Measurements from ENCODE around the gene LMX1B.

The LMX1B gene

DNA sequence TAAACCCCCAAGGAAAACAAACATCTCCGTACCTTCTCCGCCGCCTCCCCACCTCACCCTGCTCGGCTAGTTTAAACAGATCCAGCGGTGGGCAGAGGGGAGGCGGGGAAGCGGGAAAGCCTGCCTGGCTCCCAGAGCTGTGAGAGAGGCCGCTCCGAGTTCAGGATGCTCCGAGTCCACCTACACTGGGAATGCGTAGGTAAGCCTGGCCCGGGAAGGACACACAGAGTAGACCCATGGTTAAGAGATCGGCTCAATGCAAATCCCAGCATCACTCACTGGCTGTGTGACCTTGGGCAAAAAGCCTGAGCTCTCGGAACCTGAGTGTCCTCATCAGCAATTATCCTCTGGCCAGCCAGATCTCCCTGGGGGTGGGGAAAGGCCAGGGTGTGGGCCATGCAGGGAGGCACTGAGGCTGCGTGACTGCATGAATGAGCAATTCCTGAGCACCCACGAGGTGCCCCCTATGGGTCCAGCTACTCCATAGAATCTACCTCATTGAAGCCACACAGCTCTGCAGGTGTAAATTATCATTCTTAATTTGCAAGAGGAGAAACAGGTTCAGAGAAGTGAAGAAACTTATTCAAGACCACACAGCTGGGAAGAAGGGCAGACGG is 30.5 kb upstream of the LMX1B start:
- Histone ChIP-seq H3K4me3 (no peak overlapping the region), H3K36me3 (ENCODE audit: insufficient read depth, low read length) (no peaks in the 10 kb centered on the region), H3K9ac (ENCODE audit: insufficient read length) (no peak overlapping the region), H3K9me3 (ENCODE audit: low read depth, low read length) (no peaks in the 10 kb centered on the region), H3K27ac (no peak overlapping the region)
- DNase-seq (ENCODE audit: low read depth, low spot score) = no peak
- no peak for TF ChIP-seq FOXP2 (optimal IDR thresholded peaks at IDR 0.05; ENCODE audit: control extremely low read depth, extremely low read length, insufficient read depth)
- no peak for TF ChIP-seq EZH2 (IDR thresholded peaks at IDR 0.05)
- no peak for TF ChIP-seq POLR2AphosphoS5 (IDR thresholded peaks at IDR 0.05; ENCODE audit: borderline replicate concordance, low read depth, low read length)

DNA sequence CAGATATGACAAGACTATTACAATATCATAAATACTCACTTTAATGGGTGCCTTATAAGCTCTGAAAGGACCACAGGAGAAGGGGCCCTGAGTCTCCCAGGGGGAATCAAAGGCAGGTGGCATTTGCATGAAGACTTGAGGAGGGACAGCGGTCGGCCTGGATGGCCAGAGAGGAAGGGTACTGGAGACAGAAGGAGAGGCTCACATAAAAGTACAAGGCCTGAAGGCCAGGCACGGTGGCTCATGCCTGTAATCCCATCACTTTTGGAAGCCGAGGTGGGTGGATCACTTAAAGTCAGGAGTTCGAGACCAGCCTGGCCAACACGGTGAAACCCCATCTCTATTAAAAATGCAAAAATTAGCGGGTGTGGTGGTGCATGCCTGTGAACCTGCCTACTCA is 29.1 kb upstream of the LMX1B start:
- Histone ChIP-seq H3K9me3 (ENCODE audit: low read depth, low read length) (no peaks in the 10 kb centered on the region), H3K27ac (no peak overlapping the region), H3K36me3 (ENCODE audit: insufficient read depth, low read length) (no peaks in the 10 kb centered on the region), H3K4me3 (no peak overlapping the region), H3K9ac (ENCODE audit: insufficient read length) (no peak overlapping the region)
- TF ChIP-seq POLR2AphosphoS5 (IDR thresholded peaks at IDR 0.05; ENCODE audit: borderline replicate concordance, low read depth, low read length) (no peak), EZH2 (IDR thresholded peaks at IDR 0.05) (no peak), FOXP2 (optimal IDR thresholded peaks at IDR 0.05; ENCODE audit: control extremely low read depth, extremely low read length, insufficient read depth) (no peak)
- no peak for DNase-seq (ENCODE audit: low read depth, low spot score)

DNA sequence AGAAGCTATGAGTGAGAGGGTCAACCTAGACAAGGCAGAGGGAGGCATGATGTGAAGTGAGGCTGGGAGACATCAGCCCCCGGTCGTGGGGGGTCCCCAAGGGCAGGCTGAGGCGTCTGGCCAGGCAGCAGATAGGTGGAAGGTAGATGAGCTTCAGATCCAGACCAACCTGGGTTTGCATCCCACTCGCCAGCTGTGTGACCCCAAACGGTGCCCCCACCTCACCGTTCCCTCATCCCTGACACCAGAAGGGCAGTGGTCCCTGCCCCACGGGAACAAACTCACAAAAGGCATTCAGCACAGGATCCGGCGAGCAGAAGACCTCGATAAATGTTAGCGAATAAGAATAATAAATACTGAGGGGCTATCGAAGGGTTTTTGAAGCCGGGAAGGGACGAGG is 27.5 kb upstream of the LMX1B start:
- H3K9me3 ChIP-seq (ENCODE audit: low read depth, low read length) = no peaks in the 10 kb centered on the region
- H3K9ac ChIP-seq (ENCODE audit: insufficient read length) = no peak overlapping the region
- DNase-seq (ENCODE audit: low read depth, low spot score) = no peak
- TF ChIP-seq EZH2 (IDR thresholded peaks at IDR 0.05) = no peak
- TF ChIP-seq FOXP2 (optimal IDR thresholded peaks at IDR 0.05; ENCODE audit: control extremely low read depth, extremely low read length, insufficient read depth) = no peak
- no peak for TF ChIP-seq POLR2AphosphoS5 (IDR thresholded peaks at IDR 0.05; ENCODE audit: borderline replicate concordance, low read depth, low read length)
- no peak overlapping the region for H3K4me3 ChIP-seq
- no peaks in the 10 kb centered on the region for H3K36me3 ChIP-seq (ENCODE audit: insufficient read depth, low read length)
- H3K27ac ChIP-seq = no peak overlapping the region

DNA sequence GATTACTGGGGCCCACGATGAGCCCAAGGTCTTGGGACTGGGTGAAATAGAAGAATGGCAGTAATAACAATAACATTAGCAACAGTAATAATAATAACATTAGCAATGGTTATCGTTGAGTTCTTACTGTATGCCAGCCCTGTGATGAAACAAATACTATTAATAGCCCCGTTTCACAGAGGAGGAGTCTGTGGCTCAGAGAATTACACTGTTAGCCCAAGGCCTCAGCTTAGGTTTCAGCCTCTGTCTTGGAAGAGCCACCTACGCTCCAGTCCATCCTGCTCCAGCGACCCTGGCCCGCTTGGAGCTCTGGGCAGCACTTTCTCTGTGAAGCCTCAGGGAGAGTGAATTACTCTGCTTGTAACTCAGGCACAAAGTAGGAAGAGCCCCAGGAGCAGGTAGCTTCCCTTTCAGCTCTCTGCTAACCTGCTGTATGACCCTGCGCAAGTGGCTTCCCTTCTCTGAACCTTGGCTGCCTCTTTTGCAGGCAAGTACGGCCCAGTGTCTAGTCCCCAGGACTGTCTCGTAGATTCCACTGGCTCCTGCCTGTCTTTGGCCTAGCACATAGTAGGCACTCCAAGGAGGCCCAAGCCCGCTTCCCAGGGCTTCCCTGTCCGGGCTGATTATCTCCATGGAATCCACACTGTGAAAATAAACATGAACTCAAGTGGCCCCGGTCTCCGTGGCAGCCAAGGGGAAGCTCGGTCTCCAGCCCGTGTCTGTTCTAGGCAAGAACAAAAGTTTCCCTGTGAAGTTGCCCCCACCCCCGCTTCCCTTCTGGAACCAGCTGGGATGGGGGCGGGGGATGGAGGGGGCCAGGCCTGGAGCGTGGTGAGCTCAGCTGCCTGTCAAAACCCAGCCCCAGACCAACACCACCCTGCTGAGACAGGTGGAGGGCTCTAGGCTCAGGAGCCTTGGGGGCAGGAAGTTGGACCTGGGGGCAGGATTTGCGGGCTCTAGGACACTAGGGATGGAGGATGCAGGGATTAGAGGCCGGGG is 26.2 kb upstream of the LMX1B start:
- no peaks in the 10 kb centered on the region for H3K9me3 ChIP-seq (ENCODE audit: low read depth, low read length)
- H3K36me3 ChIP-seq (ENCODE audit: insufficient read depth, low read length) = no peaks in the 10 kb centered on the region
- no peak overlapping the region for H3K4me3 ChIP-seq
- no peak overlapping the region for H3K27ac ChIP-seq
- DNase-seq (ENCODE audit: low read depth, low spot score) = no peak
- no peak overlapping the region for H3K9ac ChIP-seq (ENCODE audit: insufficient read length)
- TF ChIP-seq FOXP2 (optimal IDR thresholded peaks at IDR 0.05; ENCODE audit: control extremely low read depth, extremely low read length, insufficient read depth) = no peak
- TF ChIP-seq POLR2AphosphoS5 (IDR thresholded peaks at IDR 0.05; ENCODE audit: borderline replicate concordance, low read depth, low read length) = no peak
- TF ChIP-seq EZH2 (IDR thresholded peaks at IDR 0.05) = no peak

DNA sequence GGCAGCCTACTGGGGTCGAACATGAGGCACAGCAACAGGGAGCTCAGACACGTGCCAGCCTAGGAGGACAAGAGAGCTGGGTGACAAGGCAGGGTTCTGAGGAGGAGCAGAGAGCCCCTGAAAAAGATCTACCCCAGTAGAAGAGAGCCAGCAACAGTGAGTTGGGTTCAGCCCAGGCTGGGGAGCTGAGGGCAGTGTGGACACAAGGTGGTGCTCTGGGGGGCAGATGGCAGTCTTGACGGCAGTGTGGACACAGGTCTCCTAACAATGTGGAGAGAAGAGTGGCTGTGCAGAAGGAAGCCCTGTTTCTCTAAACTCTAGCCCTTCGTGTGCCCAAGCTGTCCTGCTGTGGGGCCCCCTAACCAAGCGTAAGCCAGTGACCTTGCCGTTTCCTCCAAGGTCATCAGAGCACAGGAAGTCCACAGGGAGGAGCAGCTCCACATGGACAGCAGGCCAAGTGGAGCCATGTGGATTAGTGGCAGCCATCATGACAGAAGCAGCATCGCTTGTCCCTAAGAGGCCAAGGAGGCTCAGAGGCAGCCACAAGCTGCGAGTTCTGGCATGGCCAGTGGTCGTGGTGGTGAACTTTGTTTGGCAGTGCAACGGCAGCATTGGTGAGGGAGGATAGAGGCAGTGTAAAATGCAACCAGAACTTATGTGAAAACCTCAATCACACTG is 25.1 kb upstream of the LMX1B start:
- TF ChIP-seq FOXP2 (optimal IDR thresholded peaks at IDR 0.05; ENCODE audit: control extremely low read depth, extremely low read length, insufficient read depth) (no peak), EZH2 (IDR thresholded peaks at IDR 0.05) (no peak), POLR2AphosphoS5 (IDR thresholded peaks at IDR 0.05; ENCODE audit: borderline replicate concordance, low read depth, low read length) (no peak)

DNA sequence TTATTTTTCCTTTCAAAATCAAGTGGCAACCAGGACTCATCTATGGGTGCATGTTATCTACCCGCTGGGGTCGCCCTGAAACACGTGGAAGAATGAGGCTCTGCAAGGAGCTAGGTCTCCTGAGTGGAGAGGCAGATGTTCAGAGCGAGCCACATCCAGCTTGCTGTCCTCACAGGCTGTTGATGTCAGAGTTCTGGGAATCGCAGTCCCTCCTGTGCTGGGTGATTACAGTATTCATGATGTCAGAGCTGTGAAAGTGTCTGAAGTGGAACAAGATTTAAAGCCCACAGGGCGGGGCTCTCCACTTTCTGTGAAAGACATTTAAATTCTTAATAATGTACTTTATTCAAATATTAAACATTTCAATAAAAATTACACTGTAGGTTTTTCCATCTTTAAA is 24.4 kb upstream of the LMX1B start:
- no peaks in the 10 kb centered on the region for H3K36me3 ChIP-seq (ENCODE audit: insufficient read depth, low read length)
- DNase-seq (ENCODE audit: low read depth, low spot score) = no peak
- H3K27ac ChIP-seq = no peak overlapping the region
- no peak for TF ChIP-seq FOXP2 (optimal IDR thresholded peaks at IDR 0.05; ENCODE audit: control extremely low read depth, extremely low read length, insufficient read depth)
- no peak overlapping the region for H3K9ac ChIP-seq (ENCODE audit: insufficient read length)
- H3K9me3 ChIP-seq (ENCODE audit: low read depth, low read length) = no peaks in the 10 kb centered on the region
- H3K4me3 ChIP-seq = no peak overlapping the region

More for the DNA sequence above, 25.1 kb upstream of the LMX1B start:
- Histone ChIP-seq H3K9ac (ENCODE audit: insufficient read length) (no peak overlapping the region), H3K9me3 (ENCODE audit: low read depth, low read length) (no peaks in the 10 kb centered on the region), H3K27ac (no peak overlapping the region), H3K36me3 (ENCODE audit: insufficient read depth, low read length) (no peaks in the 10 kb centered on the region), H3K4me3 (no peak overlapping the region)
- DNase-seq (ENCODE audit: low read depth, low spot score) = no peak

DNA sequence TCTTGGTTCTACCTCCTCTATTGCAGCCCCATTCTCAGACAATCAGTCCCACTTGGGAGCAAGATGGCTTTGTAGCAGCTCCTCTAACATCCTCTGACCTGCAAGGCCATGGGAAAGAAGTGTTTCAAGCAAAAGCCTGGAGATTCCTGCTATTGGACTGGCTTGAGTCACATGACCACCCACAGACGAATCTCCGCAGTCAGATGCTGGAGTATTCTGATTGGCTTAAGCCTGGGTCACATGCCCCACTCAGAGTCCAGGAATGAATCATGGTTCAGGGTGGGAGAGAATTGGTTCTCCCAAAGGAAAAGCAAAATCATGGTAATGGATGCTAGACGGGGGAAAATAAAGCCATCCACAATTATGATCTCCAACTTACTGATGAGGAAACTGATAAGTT is 22.6 kb upstream of the LMX1B start:
- Histone ChIP-seq H3K4me3 (no peak overlapping the region), H3K9me3 (ENCODE audit: low read depth, low read length) (no peaks in the 10 kb centered on the region), H3K9ac (ENCODE audit: insufficient read length) (no peak overlapping the region), H3K36me3 (ENCODE audit: insufficient read depth, low read length) (no peaks in the 10 kb centered on the region), H3K27ac (no peak overlapping the region)
- TF ChIP-seq EZH2 (IDR thresholded peaks at IDR 0.05) (no peak), FOXP2 (optimal IDR thresholded peaks at IDR 0.05; ENCODE audit: control extremely low read depth, extremely low read length, insufficient read depth) (no peak), POLR2AphosphoS5 (IDR thresholded peaks at IDR 0.05; ENCODE audit: borderline replicate concordance, low read depth, low read length) (no peak)
- no peak for DNase-seq (ENCODE audit: low read depth, low spot score)

DNA sequence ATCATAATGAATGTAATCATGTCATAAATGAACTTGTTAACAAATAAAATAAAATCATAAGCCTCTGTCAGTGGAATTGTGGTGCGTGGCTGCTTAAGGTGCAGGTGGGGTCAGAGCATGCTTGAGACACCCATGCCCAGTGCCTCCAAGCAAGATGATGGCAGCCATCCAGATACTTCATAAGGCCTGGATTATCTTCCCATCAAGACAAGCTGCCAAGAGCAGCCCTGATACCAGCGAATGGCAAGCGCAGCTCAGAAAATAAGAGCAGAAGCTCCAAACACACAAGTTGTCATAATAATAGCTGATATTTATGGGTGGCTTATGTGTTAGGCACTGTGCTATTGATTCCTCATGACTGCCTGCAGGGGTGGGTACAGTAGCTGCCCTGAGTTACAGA is 21.8 kb upstream of the LMX1B start:
- Histone ChIP-seq H3K9me3 (ENCODE audit: low read depth, low read length) (no peaks in the 10 kb centered on the region), H3K9ac (ENCODE audit: insufficient read length) (no peak overlapping the region), H3K36me3 (ENCODE audit: insufficient read depth, low read length) (no peaks in the 10 kb centered on the region), H3K27ac (no peak overlapping the region), H3K4me3 (no peak overlapping the region)
- DNase-seq (ENCODE audit: low read depth, low spot score) = no peak
- no peak for TF ChIP-seq POLR2AphosphoS5 (IDR thresholded peaks at IDR 0.05; ENCODE audit: borderline replicate concordance, low read depth, low read length)
- TF ChIP-seq FOXP2 (optimal IDR thresholded peaks at IDR 0.05; ENCODE audit: control extremely low read depth, extremely low read length, insufficient read depth) = no peak

All from SK-N-MC (cell line).